RWPE1 (cell line): Measurements from ENCODE around the gene PKD1.
A peak's percentile ranks its signal among the peaks of the same experiment; 100 is the strongest.

Experiments
- CTCF ChIA-PET: fragments of 350-600 bp; sonication (Branson Sonifier 250); formaldehyde crosslinking; extraction: SDS; loops from one replicate; lab custom pipeline; 2021; lab: Yijun Ruan, JAX
- POLR2A ChIA-PET: fragments of 400-600 bp; formaldehyde crosslinking; extraction: SDS; loops from one replicate; lab custom pipeline; 2020; ENCODE audit warnings: antibody characterized with exemption; ENCODE audit not compliant: low non-redundant PET; lab: Yijun Ruan, JAX
- DNase-seq: peaks from one replicate; pipeline ENCODE4 v3.0.0; 2012; ENCODE audit warnings: low spot score
- H3K27ac ChIP-seq: fragments of 450-650 bp; 2 replicates; pipeline ENCODE4 v1.5.1; 2017
- TF ChIP-seq, protein P1 (sequence below): fragments of 450-650 bp; conservative IDR thresholded peaks from 2 replicates; pipeline ENCODE4 v1.5.1; 2017; ENCODE audit warnings: low read depth, mild to moderate bottlenecking

PKD1 gene

DNA sequence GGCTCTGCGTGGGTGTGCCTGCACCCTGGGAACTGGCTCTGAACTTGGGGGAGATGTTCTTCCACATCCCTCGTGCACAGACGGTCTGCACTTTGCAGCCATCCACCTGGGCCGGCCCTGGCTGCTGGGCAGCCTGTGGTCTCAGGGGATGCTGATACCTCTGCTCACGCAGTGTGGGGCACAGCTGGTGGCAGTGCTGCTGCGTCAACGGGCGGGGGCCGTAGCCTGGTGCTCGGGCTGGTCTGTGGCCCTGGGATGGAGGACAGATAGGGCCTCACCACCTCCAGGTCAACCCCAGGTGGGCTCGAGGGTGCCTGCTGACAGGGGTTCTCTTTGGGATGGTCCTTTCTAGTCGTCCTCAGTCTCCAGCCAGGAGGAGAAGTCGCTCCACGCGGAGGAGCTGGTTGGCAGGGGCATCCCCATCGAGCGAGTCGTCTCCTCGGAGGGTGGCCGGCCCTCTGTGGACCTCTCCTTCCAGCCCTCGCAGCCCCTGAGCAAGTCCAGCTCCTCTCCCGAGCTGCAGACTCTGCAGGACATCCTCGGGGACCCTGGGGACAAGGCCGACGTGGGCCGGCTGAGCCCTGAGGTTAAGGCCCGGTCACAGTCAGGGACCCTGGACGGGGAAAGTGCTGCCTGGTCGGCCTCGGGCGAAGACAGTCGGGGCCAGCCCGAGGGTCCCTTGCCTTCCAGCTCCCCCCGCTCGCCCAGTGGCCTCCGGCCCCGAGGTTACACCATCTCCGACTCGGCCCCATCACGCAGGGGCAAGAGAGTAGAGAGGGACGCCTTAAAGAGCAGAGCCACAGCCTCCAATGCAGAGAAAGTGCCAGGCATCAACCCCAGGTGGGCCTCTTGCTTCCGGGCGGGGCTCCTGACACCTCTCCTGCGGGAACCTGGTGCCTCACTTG, 51.6 kb downstream of the PKD1 start:
- peak overlapping the region; percentile 57 for H3K27ac ChIP-seq
- POLR2A ChIA-PET: no interaction called here
- DNase-seq: no peak
- TF ChIP-seq, protein P1, sequence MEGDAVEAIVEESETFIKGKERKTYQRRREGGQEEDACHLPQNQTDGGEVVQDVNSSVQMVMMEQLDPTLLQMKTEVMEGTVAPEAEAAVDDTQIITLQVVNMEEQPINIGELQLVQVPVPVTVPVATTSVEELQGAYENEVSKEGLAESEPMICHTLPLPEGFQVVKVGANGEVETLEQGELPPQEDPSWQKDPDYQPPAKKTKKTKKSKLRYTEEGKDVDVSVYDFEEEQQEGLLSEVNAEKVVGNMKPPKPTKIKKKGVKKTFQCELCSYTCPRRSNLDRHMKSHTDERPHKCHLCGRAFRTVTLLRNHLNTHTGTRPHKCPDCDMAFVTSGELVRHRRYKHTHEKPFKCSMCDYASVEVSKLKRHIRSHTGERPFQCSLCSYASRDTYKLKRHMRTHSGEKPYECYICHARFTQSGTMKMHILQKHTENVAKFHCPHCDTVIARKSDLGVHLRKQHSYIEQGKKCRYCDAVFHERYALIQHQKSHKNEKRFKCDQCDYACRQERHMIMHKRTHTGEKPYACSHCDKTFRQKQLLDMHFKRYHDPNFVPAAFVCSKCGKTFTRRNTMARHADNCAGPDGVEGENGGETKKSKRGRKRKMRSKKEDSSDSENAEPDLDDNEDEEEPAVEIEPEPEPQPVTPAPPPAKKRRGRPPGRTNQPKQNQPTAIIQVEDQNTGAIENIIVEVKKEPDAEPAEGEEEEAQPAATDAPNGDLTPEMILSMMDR: no peak
- CTCF ChIA-PET: no interaction called here

DNA sequence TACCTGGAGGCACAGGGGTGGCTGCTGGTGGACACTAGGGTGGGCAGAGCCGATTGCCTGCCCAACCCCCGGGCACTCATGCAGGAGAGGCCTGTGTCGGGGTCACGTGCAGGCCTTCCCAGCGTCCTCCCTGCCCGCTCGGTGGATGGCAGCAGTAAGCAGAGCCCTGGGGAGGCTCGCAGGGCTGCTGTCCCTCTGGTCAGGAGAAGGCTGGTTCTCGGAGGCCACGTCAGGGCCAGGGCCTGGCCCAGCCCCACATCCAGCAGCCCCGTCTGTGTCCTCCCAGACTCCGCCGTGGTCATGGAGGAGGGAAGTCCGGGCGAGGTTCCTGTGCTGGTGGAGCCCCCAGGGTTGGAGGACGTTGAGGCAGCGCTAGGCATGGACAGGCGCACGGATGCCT, 52.3 kb downstream of the PKD1 start:
- TF ChIP-seq, protein P1: no peak
- CTCF ChIA-PET: no interaction called here
- H3K27ac ChIP-seq: peak overlapping the region; percentile 57
- POLR2A ChIA-PET: no interaction called here
- no peak for DNase-seq

DNA sequence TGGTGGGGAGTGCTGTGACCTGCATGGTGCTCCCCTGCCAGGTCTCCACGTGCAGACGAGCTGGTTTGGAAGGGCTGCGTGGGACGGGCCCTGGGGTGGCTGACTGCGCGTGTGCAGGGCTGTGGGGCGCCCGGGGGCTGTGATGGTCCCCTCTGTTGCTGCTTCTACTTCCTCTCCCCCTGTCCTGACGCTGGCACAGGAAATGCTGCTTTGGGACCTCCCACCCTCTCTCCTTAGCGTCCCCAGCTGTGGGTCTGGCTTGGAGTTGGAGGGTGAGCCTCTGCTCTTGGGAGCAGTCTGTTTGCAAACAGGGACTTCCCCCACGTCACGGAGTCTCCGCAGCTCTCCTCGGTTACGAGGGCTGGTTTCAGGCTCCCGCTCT, 52.7 kb downstream of the PKD1 start:
- CTCF ChIA-PET: interaction anchor here (0.6 kb wide), 2 partner anchors 10 to 55 kb away, joined by 3 to 5 read pairs; no protein-coding TSS in a partner anchor
- POLR2A ChIA-PET: no interaction called here
- peak overlapping the region; percentile 57 for H3K27ac ChIP-seq
- TF ChIP-seq, protein P1: no peak
- DNase-seq: no peak

DNA sequence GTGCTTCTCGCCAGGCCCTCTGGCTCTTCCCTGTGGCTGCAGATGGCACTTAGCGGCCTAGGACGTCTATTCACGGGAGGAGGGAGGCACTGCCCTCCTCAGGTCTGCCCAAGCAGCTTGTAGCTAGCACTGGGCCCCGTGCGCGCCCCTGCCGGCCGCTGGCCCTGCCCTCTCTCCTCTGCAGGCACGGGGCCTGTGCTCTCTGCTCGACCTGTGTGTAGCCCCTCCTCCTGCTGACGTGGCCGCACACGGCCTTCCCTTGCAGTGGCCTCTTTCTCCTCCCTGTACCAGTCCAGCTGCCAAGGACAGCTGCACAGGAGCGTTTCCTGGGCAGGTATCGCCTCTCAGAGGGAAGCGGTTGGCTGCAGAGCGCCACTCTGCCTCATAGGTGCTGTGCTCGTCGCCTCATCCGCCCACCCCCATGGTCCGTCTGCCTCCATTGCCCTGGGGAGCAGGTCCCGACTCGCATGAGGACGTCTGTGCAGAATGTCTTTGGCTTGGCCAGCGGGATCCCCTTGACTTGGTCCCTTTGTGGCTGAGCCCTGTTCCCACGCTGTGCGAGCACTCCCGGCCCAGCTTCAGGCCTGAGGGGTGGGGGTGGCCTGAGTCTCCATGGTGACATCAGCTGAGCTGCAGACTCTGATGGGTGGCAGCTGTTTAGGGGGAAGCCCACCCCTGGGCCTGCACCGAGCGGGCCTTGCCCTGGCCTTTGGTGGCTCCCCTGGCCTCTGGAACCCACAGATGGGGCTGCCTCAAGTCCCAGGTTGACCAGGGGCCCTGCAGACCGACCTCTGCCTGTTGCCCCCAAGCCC, 53.3 kb downstream of the PKD1 start:
- TF ChIP-seq, protein P1: no peak
- ChIA-PET POLR2A (no interaction called here), CTCF (interaction anchor here (0.6 kb wide), 2 partner anchors 10 to 55 kb away, joined by 3 to 5 read pairs; no protein-coding TSS in a partner anchor)
- peak; percentile 64 for DNase-seq
- peak overlapping the region; percentile 57 for H3K27ac ChIP-seq

DNA sequence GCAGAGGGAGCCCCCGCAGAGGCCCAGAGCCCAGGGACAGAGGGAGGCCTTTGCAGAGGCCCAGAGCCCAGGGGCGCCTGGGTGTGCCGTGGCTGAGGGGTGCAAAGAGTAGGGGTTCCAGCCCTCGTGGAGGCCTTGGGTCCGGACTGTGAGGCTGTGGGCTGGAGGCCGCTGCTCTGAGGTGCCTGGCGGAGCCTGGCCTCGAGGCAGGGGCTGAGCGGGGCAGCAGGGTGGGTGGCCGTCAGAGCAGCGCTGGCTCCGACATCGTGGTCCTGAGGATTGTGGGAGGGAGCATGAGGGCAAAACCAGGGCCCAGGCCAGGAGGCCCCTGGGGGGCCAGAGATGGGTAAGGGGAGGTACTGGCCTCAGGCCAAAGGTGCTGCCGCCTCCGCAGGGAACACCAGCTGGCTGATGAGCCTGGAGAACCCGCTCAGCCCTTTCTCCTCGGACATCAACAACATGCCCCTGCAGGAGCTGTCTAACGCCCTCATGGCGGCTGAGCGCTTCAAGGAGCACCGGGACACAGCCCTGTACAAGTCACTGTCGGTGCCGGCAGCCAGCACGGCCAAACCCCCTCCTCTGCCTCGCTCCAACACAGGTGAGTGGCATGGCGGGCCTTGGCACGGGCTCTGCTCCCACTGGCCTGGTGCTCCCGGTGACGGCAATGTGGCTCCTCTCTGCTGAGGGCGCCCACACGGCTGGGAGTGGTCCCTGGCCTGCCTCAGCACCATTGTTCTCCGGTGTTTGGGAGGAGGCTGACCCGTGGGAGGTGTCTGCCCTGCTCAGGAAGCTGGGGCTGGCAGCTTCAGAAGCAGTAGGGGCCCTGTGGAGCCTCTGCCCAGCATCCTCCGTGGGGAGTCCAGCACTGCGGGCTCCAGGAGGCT, 54.3 kb downstream of the PKD1 start:
- H3K27ac ChIP-seq: peak overlapping the region; percentile 57
- CTCF ChIA-PET: no interaction called here
- POLR2A ChIA-PET: no interaction called here
- TF ChIP-seq, protein P1: no peak
- no peak for DNase-seq
